Spleen (tissue), 11 donors: ENCODE measurements around the gene CACNB2. TPM values are rescaled to one million over a fixed set of nuclear protein-coding genes. Genes with fewer than 3 reads are reported as not detected.
A peak's percentile ranks its signal among the peaks of the same experiment; 100 is the strongest.

Experiments used
- DNase-seq: peaks from one replicate; pipeline ENCODE4 v3.0.0-alpha.2; 2020
- H3K27ac ChIP-seq, 8 donors: fragments of 200-600 bp; sonication (generic) in 7 of 8; 1 replicate in 4 of 8; 2 replicates in 4 of 8; pipeline versions ENCODE4 v1.5.0 to v1.8.0; 2016 to 2021; ENCODE audit warnings: inconsistent platforms in 4 of 8, mild to moderate bottlenecking in 4 of 8, moderate library complexity in 1 of 8
- H3K27me3 ChIP-seq, 7 donors: fragments of 200-600 bp; sonication (generic) in 6 of 7; replicated peaks in 1 of 7; 1 replicate in 4 of 7; 2 replicates in 3 of 7; pipeline versions ENCODE4 v1.5.0 to v1.8.0; 2016 to 2021; ENCODE audit warnings: inconsistent platforms in 3 of 7, mild to moderate bottlenecking in 1 of 7
- H3K36me3 ChIP-seq, 6 donors: fragments of 200-600 bp; sonication (generic) in 5 of 6; 1 replicate in 4 of 6; 2 replicates in 2 of 6; pipeline versions ENCODE4 v1.5.0 to v1.8.0; 2016 to 2021; ENCODE audit warnings: inconsistent platforms in 2 of 6
- H3K4me1 ChIP-seq, 6 donors: fragments of 200-600 bp; sonication (generic) in 5 of 6; 1 replicate in 3 of 6; 2 replicates in 3 of 6; pipeline versions ENCODE4 v1.5.0 to v1.8.0; 2016 to 2021; ENCODE audit warnings: inconsistent platforms in 3 of 6
- H3K4me3 ChIP-seq, 8 donors: fragments of 200-600 bp; sonication (generic) in 7 of 8; 1 replicate in 4 of 8; 2 replicates in 4 of 8; pipeline versions ENCODE4 v1.5.0 to v1.8.0; 2016 to 2021; ENCODE audit warnings: inconsistent platforms in 4 of 8, mild to moderate bottlenecking in 4 of 8, moderate library complexity in 2 of 8
- H3K9me3 ChIP-seq, 8 donors: fragments of 200-600 bp; sonication (generic) in 7 of 8; 1 replicate in 4 of 8; 2 replicates in 4 of 8; pipeline versions ENCODE4 v1.5.0 to v1.8.0; 2016 to 2021; ENCODE audit warnings: inconsistent platforms in 4 of 8
- POLR2A ChIP-seq, 3 donors: fragments of 450-650 bp; IDR thresholded peaks; one replicate each; pipeline ENCODE4 v1.5.1; 2017; ENCODE audit warnings: antibody characterized with exemption in 3 of 3, mild to moderate bottlenecking in 1 of 3
- POLR2AphosphoS5 ChIP-seq, 3 donors: sonication (generic); formaldehyde crosslinking; IDR thresholded peaks; one replicate each; pipeline ENCODE4 v1.5.1; 2017; ENCODE audit warnings: antibody characterized with exemption in 3 of 3
- WGBS, 5 donors: extraction: QIAGEN DNeasy Blood & Tissue Kit in 3 of 5; methylation state at CpG; one replicate each; pipeline versions ENCODE4 v1.1.5 to v1.1.7; 2013 to 2018; 5-methylcytosine and 5-hydroxymethylcytosine counted together
- intact Hi-C: fragments of 100-400 bp; cut with DNase I; formaldehyde crosslinking; loops from one replicate; pipeline ENCODE4 v1.15.0; 2023; ENCODE audit warnings: low total_unique reads
- polyA plus RNA-seq, 3 donors: library from polyadenylated mRNA; stranded (reverse); fragments of 200-250 nt; gene quantifications; one replicate each; pipeline ENCODE4 v1.2.1, GENCODE V29; 2013
- total RNA-seq, 7 donors: library from RNA; depleted of rRNA in 3 of 7; stranded (reverse); fragments of >200 nt in 3 of 7; fragmentation: NEBNext Ultra II Directional in 4 of 7; extraction: Animal tissue kit (Norgen Biotek cat#: 25700) in 4 of 7; gene quantifications; one replicate each; pipeline versions ENCODE4 v1.1.0 to v1.2.1, GENCODE V29; 2016 to 2021
- TF ChIP-seq, protein P1 (sequence below), 11 experiments: fragments of 200-600 bp in 7 of 11; fragments of 450-650 bp in 4 of 11; sonication (generic) in 4 of 11; IDR thresholded peaks in 8 of 11; conservative IDR thresholded peaks in 3 of 11; 1 replicate in 7 of 11; 2 replicates in 4 of 11; pipeline versions ENCODE4 v1.4.0 to v1.8.0; 2016 to 2021; ENCODE audit warnings: antibody characterized with exemption in 11 of 11, inconsistent platforms in 4 of 11, mild to moderate bottlenecking in 1 of 11
- donor health status: healthy with polysubstance abuse.
- donor health status: DM: no; HTN: no; CAD: no; lungs with moderate emphysema.
- donor health status: DM: no; HTN: no; CAD: no.
- donor health status: Bipolar disorder and iron deficiency.
- donor health status: healthy.
- donor health status: DM: no; HTN: no; CAD: no.
- donor health status: DM: yes; HTN: yes; CAD: no.

CACNB2 gene
- total and polyA plus RNA-seq, 10 donors = 0.17 to 0.79 (median 0.44) TPM; not detected in 1

DNA sequence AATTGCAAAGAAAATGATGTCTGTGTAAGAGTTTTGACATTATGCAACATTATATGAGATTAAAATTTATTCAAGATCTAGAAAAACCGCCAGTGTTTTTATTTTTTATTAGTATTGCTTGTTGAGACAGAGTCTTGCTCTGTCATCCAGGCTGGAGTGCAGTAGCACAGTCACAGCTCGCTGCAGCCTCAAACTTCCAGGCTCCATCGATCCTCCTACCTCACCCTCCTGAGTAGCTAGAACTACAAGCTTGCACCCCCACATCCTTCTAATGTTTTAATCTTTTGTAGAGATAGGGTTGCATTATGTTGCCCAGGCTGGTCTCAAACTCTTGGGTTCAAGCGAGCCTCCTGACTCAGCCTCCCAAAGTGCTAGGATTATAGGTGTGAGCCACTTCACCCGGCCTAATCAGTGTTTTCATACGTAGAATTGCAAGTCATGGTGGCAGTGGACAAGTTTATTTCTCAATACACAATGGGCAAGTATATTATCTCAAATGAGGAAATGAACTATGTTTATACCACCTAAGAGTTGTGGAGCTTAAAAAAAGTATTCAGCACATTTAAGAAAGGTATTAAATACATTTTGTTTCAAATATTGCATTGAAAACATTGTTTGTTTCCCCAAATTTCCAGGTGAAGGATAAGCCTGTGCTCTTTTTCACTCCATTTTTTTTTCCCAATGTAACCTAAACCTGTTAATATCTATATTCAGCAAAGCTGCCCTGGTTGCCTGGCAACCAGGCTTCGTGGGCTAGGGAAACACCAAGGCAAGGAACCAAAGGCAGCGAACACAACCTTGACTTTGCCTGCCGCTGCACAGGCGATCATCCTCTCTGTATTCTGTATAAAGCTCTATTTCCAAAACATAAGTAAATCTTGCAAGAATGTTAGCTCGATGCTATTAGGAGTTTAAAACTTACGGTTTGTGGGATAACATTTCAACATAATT lies 163.9 kb downstream of the CACNB2 start:
- no peak overlapping the region for H3K4me3 ChIP-seq
- no peak for DNase-seq
- no peaks in the 10 kb centered on the region for H3K36me3 ChIP-seq
- 52 to 73% (median 66%) methylated on average over 12 of the region's 12 CpGs for WGBS, 5 donors
- intact Hi-C loops = no loop called here
- H3K27ac ChIP-seq = peak overlapping the region in 1 of 8 donors; percentile 64
- no peak for TF ChIP-seq POLR2AphosphoS5 (IDR thresholded peaks at IDR 0.05)
- TF ChIP-seq, protein P1, sequence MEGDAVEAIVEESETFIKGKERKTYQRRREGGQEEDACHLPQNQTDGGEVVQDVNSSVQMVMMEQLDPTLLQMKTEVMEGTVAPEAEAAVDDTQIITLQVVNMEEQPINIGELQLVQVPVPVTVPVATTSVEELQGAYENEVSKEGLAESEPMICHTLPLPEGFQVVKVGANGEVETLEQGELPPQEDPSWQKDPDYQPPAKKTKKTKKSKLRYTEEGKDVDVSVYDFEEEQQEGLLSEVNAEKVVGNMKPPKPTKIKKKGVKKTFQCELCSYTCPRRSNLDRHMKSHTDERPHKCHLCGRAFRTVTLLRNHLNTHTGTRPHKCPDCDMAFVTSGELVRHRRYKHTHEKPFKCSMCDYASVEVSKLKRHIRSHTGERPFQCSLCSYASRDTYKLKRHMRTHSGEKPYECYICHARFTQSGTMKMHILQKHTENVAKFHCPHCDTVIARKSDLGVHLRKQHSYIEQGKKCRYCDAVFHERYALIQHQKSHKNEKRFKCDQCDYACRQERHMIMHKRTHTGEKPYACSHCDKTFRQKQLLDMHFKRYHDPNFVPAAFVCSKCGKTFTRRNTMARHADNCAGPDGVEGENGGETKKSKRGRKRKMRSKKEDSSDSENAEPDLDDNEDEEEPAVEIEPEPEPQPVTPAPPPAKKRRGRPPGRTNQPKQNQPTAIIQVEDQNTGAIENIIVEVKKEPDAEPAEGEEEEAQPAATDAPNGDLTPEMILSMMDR (IDR thresholded peaks at IDR 0.05 in 8 of 11, conservative IDR thresholded peaks at IDR 0.05 in 3 of 11) = no peak
- TF ChIP-seq POLR2A (IDR thresholded peaks at IDR 0.05) = no peak
- H3K27me3 ChIP-seq = no peaks in the 10 kb centered on the region
- no peaks in the 10 kb centered on the region for H3K4me1 ChIP-seq
- H3K9me3 ChIP-seq = no peaks in the 10 kb centered on the region

DNA sequence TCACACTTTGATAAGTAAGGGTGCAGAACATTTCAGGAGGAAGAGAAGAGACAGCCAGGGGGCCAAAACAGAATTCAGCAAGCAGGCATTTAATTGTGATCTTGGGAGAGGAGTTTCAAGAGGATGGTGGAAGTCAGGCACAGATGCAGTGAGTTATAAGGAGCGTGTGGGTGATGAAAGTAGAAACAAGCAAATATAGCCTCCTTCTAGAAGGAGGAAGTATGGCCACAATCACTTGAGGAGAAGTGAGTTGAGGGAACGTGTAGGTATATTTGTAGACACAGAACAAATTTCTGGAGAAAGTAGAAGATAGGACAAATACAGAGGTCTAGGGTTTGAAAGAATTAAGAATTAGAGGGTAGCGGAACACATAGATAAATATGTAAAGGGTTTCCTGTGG lies 165.8 kb downstream of the CACNB2 start:
- no peaks in the 10 kb centered on the region for H3K9me3 ChIP-seq
- H3K4me1 ChIP-seq = no peaks in the 10 kb centered on the region
- no peaks in the 10 kb centered on the region for H3K36me3 ChIP-seq
- no peak overlapping the region for H3K27ac ChIP-seq
- H3K4me3 ChIP-seq = no peak overlapping the region
- DNase-seq = no peak
- TF ChIP-seq, protein P1 (IDR thresholded peaks at IDR 0.05 in 8 of 11, conservative IDR thresholded peaks at IDR 0.05 in 3 of 11) = no peak
- TF ChIP-seq POLR2AphosphoS5 (IDR thresholded peaks at IDR 0.05) (no peak), POLR2A (IDR thresholded peaks at IDR 0.05) (no peak)
- intact Hi-C loops = no loop called here
- no peaks in the 10 kb centered on the region for H3K27me3 ChIP-seq
- WGBS, 5 donors = 44 to 63% (median 55%) methylated on average over 3 of the region's 3 CpGs

- 71 to 86% (median 72%) methylated on average over 3 of the region's 3 CpGs for WGBS, 5 donors
- Histone ChIP-seq H3K9me3 (no peaks in the 10 kb centered on the region), H3K4me3 (no peak overlapping the region), H3K27ac (no peak overlapping the region), H3K36me3 (no peaks in the 10 kb centered on the region), H3K27me3 (no peaks in the 10 kb centered on the region), H3K4me1 (peaks cover 0 to 6% (median 0%) of the 10 kb centered on the region in 6 donors)
- TF ChIP-seq, protein P1 (IDR thresholded peaks at IDR 0.05 in 8 of 11, conservative IDR thresholded peaks at IDR 0.05 in 3 of 11) = no peak
- TF ChIP-seq POLR2AphosphoS5 (IDR thresholded peaks at IDR 0.05) (no peak), POLR2A (IDR thresholded peaks at IDR 0.05) (no peak)
- DNase-seq = no peak
- intact Hi-C loops = no loop called here
Measured at GRCh38 chr10:18308600-18308999, 168.4 kb downstream of the CACNB2 start.

- Histone ChIP-seq H3K36me3 (no peaks in the 10 kb centered on the region), H3K27ac (no peak overlapping the region), H3K4me3 (no peak overlapping the region), H3K9me3 (no peaks in the 10 kb centered on the region), H3K4me1 (peaks cover 0 to 6% (median 0%) of the 10 kb centered on the region in 6 donors), H3K27me3 (no peaks in the 10 kb centered on the region)
- no peak for DNase-seq
- 63 to 88% (median 82%) methylated on average over 2 of the region's 2 CpGs for WGBS, 5 donors
- no peak for TF ChIP-seq POLR2A (IDR thresholded peaks at IDR 0.05)
- TF ChIP-seq, protein P1 (IDR thresholded peaks at IDR 0.05 in 8 of 11, conservative IDR thresholded peaks at IDR 0.05 in 3 of 11) = no peak
- TF ChIP-seq POLR2AphosphoS5 (IDR thresholded peaks at IDR 0.05) = no peak
- intact Hi-C loops = no loop called here
Measured at GRCh38 chr10:18310761-18311160, 170.5 kb downstream of the CACNB2 start.
